ENCODE measurements around the gene RIPOR3.
A peak's percentile ranks its signal among the peaks of the same experiment; 100 is the strongest.

DNA sequence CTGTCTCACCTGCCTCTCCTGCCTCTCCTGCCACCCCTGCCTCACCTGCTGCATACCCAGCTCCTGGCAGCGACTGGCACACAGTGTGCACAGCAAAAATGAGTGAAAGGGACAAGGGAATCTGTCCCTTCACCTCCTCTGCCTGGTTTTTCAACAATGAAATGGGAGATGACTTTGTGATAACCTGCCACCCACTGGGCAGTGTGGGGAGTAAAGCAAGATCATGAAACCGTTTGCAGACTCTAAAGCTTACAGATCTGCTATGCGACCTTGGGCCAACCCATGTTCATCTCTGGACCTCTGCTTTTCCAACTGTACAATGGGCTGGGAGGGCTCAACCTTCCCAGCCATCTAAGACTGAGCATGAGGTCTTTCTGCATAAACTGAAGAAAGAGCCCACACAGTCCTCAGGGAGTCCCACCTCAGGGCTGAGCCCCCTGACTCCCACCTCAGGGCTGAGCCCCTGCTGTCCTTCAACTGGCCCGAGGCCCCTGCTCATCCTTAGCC lies 81.1 kb downstream of the RIPOR3 start:
- TF ChIP-seq, protein P1, sequence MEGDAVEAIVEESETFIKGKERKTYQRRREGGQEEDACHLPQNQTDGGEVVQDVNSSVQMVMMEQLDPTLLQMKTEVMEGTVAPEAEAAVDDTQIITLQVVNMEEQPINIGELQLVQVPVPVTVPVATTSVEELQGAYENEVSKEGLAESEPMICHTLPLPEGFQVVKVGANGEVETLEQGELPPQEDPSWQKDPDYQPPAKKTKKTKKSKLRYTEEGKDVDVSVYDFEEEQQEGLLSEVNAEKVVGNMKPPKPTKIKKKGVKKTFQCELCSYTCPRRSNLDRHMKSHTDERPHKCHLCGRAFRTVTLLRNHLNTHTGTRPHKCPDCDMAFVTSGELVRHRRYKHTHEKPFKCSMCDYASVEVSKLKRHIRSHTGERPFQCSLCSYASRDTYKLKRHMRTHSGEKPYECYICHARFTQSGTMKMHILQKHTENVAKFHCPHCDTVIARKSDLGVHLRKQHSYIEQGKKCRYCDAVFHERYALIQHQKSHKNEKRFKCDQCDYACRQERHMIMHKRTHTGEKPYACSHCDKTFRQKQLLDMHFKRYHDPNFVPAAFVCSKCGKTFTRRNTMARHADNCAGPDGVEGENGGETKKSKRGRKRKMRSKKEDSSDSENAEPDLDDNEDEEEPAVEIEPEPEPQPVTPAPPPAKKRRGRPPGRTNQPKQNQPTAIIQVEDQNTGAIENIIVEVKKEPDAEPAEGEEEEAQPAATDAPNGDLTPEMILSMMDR (IDR thresholded peaks at IDR 0.05; ENCODE audit: low read length) = peak; percentile 16
- TF ChIP-seq EZH2 (IDR thresholded peaks at IDR 0.05; ENCODE audit: borderline replicate concordance, low read length) = no peak
